K562 treated with DMSO at 1 percent for 12 hours (cell line): ENCODE results near the gene TMEM128. TPM values are rescaled to one million over a fixed set of nuclear protein-coding genes. Genes with fewer than 3 reads are reported as not detected.

Source experiments
- total RNA-seq: library from RNA; unstranded; fragments of 300-600 nt; gene quantifications from 2 replicates; pipeline ENCODE4 v1.2.3, GENCODE V29; 2022; ENCODE audit not compliant: insufficient read depth

Gene TMEM128
- total RNA-seq: 12.2 and 17.4 TPM in 2 replicates

GRCh38 chr4:4248029-4248884 is at the start of gene TMEM128:
TMEM128 (minus strand) TSS chr4:4248223; CDS start chr4:4248202, 21 bp downstream.

GRCh38 chr4:4289941-4290850 is 42.2 kb upstream of the TMEM128 start, which contains the start of the genes LYAR and ZBTB49:
LYAR (minus strand) TSS chr4:4290154; CDS start chr4:4283742, 6,412 bp downstream.
ZBTB49 (plus strand) TSS chr4:4290251; CDS start chr4:4299946, 9,695 bp downstream.

GRCh38 chr4:4226606-4227438 is 21.2 kb downstream of the TMEM128 start, which contains the start of gene OTOP1:
OTOP1 (minus strand) TSS chr4:4226929; CDS start chr4:4226864, 65 bp downstream.

Other genes with a start within 250 kb of the TMEM128 start
- not detected in 2 replicates for gene OTOP1, start 21.3 kb downstream of the TMEM128 start, total RNA-seq
- 23.8 and 28.9 TPM in 2 replicates for gene LYAR, start 41.9 kb upstream of the TMEM128 start, total RNA-seq
- 2.2 and 4.4 TPM in 2 replicates for gene ZBTB49, start 42.0 kb upstream of the TMEM128 start, total RNA-seq
- not detected in 2 replicates for gene NSG1, start 138.9 kb upstream of the TMEM128 start, total RNA-seq